HG03196 (cell line): ENCODE data around the gene AMZ1.
"Not testable (repeated sequence)": the region's sequence is repeated elsewhere in the genome, so short reads cannot be mapped to it uniquely, and the experiment has no call there.

Experiments
- ATAC-seq: cut with Tn5 transposase; IDR thresholded peaks from one replicate; pipeline ENCODE4 v1.9.1; 2021; ENCODE audit not compliant: unreplicated experiment

The AMZ1 gene

DNA sequence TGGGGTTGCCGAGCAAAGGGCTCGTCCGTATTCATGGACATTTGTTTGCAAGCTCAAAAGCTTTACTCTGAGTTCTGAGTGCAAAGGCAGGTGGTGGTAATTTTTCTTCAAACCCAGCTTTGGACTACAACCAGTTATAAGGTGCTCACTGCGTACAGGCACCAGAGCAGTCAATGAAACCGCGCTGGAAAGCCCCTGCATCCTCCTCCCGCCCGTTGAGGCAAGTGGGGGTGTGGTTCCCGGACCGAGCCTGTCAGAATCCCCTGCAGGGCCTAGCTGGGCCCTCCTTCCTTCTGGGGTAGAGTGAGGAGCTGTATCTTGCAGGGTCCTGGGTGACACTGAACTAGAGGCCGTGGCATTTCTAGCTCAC is 22.3 kb downstream of the AMZ1 start:
- ATAC-seq = no peak

- ATAC-seq = no peak
Observed at GRCh38 chr7:2710901-2711551, 23.0 kb downstream of the AMZ1 start.

GRCh38 chr7:2711895-2712675 is 24.1 kb downstream of the AMZ1 start:
- ATAC-seq = no peak

DNA sequence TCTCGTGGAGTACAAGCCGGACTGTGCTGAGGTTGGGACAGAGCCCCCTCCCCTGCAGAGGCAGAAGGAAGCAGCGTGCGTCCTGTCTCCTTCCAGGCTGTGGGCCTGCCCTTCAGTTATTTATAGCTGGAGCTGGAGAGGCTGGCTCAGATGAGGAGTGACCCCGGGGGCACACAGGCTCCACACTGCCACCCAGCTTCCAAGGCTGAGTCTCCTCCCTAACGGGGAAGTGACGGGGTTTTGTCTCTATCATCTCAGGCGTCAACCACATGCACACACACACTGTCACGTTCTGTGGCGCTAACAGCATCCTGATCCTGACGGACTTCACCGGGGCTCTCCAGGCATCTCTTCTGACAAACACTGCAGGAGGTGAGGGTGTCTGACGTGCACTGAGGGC is 25.4 kb downstream of the AMZ1 start:
- ATAC-seq = no peak

GRCh38 chr7:2713978-2714377 is 26.0 kb downstream of the AMZ1 start:
- no peak for ATAC-seq

DNA sequence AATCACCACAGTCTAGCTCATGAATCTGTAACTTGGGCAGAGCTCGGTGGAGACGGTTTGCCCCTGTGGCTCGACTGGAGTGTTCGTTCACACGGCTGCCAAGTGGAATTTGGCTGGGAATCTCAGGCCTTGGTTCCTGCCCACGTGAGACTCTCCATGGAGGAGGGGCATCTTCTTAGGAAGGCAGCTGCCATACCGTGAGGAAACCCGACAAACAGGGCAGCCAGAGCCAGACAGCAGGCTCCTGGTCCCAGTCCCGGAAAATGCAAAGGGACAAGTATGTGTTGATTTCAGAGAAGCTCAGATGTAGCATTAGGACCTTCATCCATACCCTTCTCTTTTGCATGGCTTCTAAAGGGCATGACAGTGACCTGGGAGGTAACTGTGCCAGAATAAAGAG is 26.6 kb downstream of the AMZ1 start:
- ATAC-seq = no peak

DNA sequence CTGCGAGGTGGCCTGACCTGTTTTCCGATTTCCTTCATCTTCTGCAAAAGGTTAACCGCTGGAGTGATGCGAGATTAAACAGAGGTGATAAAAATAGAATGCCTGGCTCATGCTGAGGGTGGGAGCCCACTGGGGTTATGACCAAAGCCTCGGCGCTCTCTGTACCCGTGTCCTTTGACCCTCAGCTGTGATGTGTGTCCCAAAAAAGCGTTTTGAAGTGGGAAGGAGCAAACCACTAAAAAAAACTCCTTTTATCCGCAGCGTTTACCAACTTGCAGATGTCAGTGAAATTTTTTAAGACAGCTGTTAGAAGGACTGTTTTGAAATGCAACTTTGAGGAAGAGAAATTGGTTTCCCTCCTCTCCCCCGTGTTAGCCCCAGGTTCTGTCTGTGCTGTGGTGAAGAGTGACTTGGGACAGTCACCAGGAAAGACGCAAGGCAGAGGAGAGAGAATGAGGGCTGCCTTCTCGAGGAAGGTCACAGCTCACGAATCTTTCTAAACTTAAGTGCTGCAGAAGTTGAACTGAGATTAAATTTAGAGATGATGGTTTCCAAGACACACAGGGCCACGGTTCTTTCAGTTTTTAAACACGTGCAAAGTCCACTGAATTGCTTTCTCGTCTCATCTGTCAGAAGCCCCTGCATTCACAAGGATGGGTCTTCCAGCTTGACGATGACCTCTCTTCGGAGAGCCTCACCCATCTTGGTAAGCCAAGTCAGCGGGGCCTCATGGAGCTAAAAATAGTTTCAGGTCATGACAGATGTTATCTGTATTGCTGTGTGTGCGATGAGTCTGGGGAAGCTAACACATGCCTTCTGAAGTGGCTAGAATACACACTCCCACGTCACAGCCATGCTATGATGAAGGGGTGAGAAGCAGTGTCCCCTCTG is 27.6 kb downstream of the AMZ1 start:
- no peak for ATAC-seq

DNA sequence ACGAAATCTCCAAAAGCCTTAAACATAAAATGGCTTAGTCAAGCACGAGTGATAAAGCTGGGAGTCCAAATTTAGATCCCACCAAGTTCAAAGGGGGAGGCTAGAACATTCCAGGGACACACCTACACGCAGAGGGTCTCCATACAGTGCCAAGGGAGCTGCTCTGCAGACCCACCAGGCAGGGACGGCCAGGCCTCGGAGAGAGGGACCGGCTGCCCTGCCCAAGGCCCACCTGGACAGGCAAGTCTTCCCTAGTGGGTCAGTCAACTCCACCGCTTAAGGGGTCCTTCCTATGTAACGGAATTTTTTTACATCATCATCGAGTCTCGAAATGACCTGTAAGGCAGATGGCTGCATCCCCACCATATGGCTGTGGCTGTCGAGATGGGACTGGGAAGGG is 28.5 kb downstream of the AMZ1 start:
- no peak for ATAC-seq

- no peak for ATAC-seq
Observed at GRCh38 chr7:2716906-2717292, 28.9 kb downstream of the AMZ1 start.

DNA sequence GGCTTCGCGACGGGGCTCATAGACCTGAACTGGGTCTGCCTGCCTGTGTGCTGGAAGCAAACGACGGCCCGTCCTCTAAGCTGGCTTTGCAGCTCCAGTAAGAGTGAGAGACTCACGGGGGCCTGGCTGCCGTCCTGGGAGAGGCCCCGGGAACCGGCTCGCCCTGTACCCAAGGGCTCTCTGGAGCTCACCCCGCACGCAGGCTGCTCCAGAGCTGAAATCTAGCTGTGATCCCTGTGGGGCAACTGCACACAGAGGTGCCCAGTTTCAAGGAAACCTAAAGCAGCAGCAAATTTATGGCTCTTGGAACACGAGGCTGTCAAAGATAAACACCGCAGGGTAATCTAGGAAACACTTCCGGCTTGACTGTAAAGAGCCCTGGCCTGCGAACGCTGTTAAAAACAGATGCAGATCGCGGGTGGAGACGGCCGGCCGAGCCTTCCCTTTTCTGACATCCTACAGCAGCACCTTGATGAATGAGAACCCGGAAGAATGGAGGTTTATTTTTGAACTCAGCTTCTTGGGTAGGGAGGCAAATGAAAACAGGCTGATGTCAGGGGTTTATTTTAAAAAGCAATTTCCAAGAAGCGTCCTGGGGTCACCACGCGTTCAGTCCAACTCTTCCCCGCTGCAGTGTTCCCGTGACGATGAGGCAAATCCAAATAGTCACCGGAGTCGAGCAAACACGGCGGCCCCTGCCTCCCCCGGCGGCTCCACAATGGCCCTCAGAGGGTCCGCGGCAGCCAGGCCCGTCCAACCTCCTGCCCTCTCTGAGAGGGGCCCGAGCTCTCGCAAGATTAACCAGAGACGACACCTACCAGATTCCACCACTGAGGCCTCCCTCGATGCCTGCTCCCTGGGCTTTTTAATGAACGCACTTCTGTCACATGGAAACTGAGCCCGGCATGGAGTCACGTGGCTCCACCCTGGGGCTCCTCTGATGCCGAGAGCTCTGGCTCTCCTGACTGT is 29.6 kb downstream of the AMZ1 start:
- ATAC-seq = no peak

GRCh38 chr7:2718296-2718965 is 30.4 kb downstream of the AMZ1 start:
- no peak for ATAC-seq

- no peak for ATAC-seq
Observed at GRCh38 chr7:2719007-2719406, 31.0 kb downstream of the AMZ1 start.

GRCh38 chr7:2720024-2720423 is 32.0 kb downstream of the AMZ1 start:
- no peak for ATAC-seq

DNA sequence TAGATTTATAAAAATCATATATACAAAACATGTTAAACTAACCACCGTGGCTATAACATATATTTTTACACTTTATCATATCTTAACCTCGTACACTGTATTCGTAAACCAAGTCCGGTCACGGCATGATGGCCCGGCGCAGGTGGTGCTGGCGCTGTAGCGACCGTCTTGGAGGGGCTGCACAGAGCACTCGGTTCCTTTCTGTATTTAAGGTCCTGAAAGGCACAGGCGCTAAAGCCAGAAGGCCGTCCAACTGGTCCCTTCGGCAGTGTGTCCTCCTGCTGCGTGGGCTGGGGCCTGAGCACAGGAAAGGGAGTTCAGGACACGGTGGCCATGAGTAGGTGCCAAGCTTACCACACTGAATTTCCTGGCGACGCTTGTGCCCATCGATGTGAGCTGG is 33.8 kb downstream of the AMZ1 start:
- no peak for ATAC-seq

GRCh38 chr7:2722591-2722990 is 34.6 kb downstream of the AMZ1 start:
- ATAC-seq = no peak

DNA sequence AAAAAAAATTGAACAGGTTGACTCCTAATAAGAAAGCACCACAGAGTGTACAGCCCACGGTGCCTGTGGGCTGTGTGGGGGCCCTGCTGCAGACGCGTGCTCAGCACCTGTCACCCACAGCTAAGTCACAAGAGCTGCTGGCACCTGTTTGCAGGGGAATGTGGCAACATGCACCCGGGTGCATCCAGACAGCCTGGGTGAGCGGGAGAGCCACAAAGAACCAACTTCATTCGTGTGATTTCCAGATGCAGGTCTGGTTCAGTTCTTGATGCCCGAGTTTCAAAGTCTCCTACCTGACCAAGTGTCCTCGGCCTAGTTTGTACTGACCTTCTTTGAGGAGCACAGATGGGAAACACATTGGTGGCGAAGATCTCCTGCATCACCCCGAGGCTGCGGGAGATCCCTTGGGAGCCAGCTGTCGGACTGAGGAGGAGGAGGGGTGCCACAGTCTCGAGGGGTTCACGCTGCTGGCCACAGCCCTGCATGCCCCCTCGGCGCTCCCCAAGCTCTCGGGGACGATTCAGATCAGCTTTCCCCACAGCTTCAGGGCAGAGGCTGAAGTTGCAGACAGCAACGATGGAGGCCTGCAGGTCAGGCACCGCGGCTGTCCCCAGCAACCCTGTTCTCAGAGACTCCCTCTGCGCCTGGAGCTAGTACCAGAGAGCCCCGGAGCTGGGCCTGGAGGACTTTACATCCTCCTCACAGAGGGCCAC is 35.3 kb downstream of the AMZ1 start:
- no peak for ATAC-seq

DNA sequence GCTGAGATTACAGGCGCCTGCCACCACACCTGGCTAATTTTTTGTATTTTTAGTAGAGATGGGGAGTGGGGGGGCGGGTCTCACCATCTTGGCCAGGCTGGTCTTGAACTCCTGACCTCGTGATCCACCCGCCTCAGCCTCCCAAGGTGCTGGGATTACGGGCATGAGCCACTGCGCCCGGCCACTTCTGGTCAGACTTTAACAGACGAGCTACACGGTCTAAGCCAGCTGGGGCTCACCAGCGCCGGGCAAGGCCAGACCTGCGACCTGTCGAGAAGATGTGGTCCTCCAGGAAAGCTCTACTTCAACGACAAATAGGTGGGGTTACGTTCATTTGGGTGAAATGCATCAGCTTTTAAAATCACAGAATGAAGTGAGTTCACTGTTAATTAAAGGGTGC is 36.0 kb downstream of the AMZ1 start:
- ATAC-seq = not testable (repeated sequence)

GRCh38 chr7:2724453-2725177 is 36.6 kb downstream of the AMZ1 start:
- ATAC-seq = no peak
